Measurements from ENCODE around the gene MYH9.

The MYH9 gene

DNA sequence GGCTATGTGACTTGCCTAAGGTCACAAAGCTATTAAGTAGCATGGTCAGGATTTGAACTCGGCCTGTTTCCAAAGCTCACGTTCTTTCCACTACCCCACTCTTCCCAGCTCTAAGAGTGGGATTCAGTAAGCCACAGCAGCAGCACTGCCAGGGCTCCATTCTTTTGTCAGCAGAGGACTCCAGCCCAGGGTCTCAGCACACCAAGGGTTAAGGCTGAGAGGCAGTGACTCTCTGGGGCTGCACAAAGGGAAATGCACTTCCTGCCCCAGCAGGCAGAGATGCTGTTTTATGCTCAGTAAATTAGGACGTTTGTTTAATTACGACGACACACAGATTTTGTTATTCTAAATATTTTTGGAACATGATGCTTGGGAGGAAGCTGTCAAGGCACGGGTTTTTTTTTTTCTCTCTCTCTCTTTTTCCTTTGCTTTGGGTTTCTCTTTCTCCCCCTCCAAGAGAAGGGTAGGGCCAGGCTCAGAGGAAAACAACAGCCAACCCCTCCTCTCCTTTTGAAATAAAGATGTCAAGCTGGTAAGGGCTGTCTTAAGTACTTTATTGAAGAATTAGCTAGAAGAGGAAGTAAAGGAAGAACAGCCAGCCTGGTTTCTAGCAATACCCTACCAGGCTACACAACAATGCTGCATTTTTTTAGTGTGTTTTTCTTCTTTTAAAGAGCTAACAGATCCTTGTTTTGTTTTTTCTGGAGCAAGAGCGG, 2.8 kb downstream of the MYH9 start:
- peaks cover 82% of the 10 kb centered on the region for H3K79me2 ChIP-seq (ENCODE audit: low read length)
- H3K27me3 ChIP-seq (replicated peaks; ENCODE audit: insufficient read depth, low read length) = no peaks in the 10 kb centered on the region
- peak overlapping the region; percentile 92 for H3K4me3 ChIP-seq (ENCODE audit: low read length)
- H4K20me1 ChIP-seq (ENCODE audit: insufficient read depth, low read length) = peaks cover 9% of the 10 kb centered on the region; the same call in 1 of the 2 replicates
- peak overlapping the region; percentile 88 for H3K27ac ChIP-seq (ENCODE audit: low read length)
- peaks cover 49% of the 10 kb centered on the region for H3F3A ChIP-seq (ENCODE audit: insufficient read depth, low read length)
- no peaks in the 10 kb centered on the region for H3K9me2 ChIP-seq (replicated peaks; ENCODE audit: insufficient read depth, low read length)
- H3K4me2 ChIP-seq (ENCODE audit: low read depth, low read length) = peak overlapping the region; percentile 93
- no peak for TF ChIP-seq EZH2 (optimal IDR thresholded peaks at IDR 0.05; ENCODE audit: low read depth, low read length)
- no peaks in the 10 kb centered on the region for H3K9me3 ChIP-seq (replicated peaks; ENCODE audit: insufficient read depth, low read length)
- H3K4me1 ChIP-seq (ENCODE audit: low read length) = peaks cover 38% of the 10 kb centered on the region
- H2AFZ ChIP-seq (ENCODE audit: low read length) = no peak overlapping the region
- H3K36me3 ChIP-seq (replicated peaks; ENCODE audit: insufficient read depth, low read length) = peaks cover 8% of the 10 kb centered on the region; the same call in 1 of the 2 replicates
- H3K9ac ChIP-seq (ENCODE audit: low read length) = peak overlapping the region; percentile 76
- DNase-seq = peak; percentile 59

DNA sequence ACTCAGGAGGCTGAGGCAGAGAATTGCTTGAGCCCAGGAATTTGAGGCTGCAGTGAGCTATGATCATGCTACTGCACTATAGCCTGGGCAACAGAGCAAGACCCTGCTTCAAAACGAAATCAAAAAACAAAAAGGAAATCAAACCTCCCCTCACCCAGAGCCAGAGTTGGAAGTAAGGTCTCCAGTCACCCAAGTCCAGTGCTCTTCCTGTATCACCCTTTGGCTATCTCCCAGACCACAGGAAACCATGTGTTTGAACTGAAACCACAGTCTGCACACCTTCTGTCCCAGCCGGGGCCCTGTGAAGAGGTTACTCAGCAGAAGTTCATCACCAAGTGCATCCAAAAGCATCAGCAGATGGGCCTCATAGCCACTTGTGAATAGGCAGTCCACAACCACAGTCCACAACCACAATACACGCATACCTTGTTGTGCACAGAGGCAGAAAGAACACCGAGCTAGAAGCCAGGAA, 4.6 kb downstream of the MYH9 start:
- H3K9me2 ChIP-seq (replicated peaks; ENCODE audit: insufficient read depth, low read length) = no peaks in the 10 kb centered on the region
- peaks cover 47% of the 10 kb centered on the region for H3K4me1 ChIP-seq (ENCODE audit: low read length)
- H2AFZ ChIP-seq (ENCODE audit: low read length) = no peak overlapping the region
- no peak for TF ChIP-seq EZH2 (optimal IDR thresholded peaks at IDR 0.05; ENCODE audit: low read depth, low read length)
- TF ChIP-seq, protein P1, sequence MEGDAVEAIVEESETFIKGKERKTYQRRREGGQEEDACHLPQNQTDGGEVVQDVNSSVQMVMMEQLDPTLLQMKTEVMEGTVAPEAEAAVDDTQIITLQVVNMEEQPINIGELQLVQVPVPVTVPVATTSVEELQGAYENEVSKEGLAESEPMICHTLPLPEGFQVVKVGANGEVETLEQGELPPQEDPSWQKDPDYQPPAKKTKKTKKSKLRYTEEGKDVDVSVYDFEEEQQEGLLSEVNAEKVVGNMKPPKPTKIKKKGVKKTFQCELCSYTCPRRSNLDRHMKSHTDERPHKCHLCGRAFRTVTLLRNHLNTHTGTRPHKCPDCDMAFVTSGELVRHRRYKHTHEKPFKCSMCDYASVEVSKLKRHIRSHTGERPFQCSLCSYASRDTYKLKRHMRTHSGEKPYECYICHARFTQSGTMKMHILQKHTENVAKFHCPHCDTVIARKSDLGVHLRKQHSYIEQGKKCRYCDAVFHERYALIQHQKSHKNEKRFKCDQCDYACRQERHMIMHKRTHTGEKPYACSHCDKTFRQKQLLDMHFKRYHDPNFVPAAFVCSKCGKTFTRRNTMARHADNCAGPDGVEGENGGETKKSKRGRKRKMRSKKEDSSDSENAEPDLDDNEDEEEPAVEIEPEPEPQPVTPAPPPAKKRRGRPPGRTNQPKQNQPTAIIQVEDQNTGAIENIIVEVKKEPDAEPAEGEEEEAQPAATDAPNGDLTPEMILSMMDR (IDR thresholded peaks at IDR 0.05; ENCODE audit: low read length) = no peak
- no peak for TF ChIP-seq EZH2phosphoT487 (IDR thresholded peaks at IDR 0.05; ENCODE audit: low read length)
- H3F3A ChIP-seq (ENCODE audit: insufficient read depth, low read length) = peaks cover 65% of the 10 kb centered on the region
- peaks cover 15% of the 10 kb centered on the region; the same call in 1 of the 2 replicates for H4K20me1 ChIP-seq (ENCODE audit: insufficient read depth, low read length)
- H3K9me3 ChIP-seq (replicated peaks; ENCODE audit: insufficient read depth, low read length) = no peaks in the 10 kb centered on the region
- no peaks in the 10 kb centered on the region for H3K27me3 ChIP-seq (replicated peaks; ENCODE audit: insufficient read depth, low read length)
- DNase-seq = peak; percentile 97
- H3K4me2 ChIP-seq (ENCODE audit: low read depth, low read length) = peak overlapping the region; percentile 61
- H3K79me2 ChIP-seq (ENCODE audit: low read length) = peaks cover 92% of the 10 kb centered on the region
- peak overlapping the region; percentile 13; the same call in 1 of the 2 replicates for H3K4me3 ChIP-seq (ENCODE audit: low read length)
- peaks cover 13% of the 10 kb centered on the region for H3K36me3 ChIP-seq (replicated peaks; ENCODE audit: insufficient read depth, low read length)
- peak overlapping the region; percentile 58; the same call in 1 of the 2 replicates for H3K27ac ChIP-seq (ENCODE audit: low read length)
- H3K9ac ChIP-seq (ENCODE audit: low read length) = peak overlapping the region; percentile 33; the same call in 1 of the 2 replicates

DNA sequence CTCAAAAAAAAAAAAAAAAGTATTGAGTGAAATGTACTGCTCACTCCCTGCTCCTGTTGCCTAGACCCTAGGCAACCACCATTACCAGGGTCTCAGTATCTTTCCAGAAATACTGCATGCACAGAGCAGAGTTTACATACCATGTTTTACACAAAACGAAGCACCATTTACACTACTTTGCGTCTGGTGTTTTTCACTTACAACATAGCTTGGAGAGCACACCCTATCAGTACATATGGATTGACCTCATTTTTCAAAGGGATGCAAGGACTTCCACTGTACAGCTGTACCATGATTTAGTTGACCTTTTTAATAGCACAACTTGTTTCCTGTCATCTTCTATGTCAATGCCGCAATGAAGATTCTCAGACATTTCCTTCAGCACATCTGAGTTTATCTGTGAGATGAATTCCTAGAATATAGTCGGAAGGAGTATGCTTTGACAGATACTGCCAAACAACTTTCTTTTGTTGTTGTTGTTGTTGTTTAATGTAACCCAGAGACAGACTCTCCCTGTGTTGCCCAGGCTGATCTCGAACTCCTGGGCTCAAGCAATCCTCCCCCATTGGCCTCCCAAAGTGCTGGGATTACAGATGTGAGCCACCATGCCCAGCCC, 6.1 kb downstream of the MYH9 start:
- Histone ChIP-seq H3K27ac (ENCODE audit: low read length) (no peak overlapping the region; the same call in 1 of the 2 replicates), H2AFZ (ENCODE audit: low read length) (no peak overlapping the region), H3K36me3 (replicated peaks; ENCODE audit: insufficient read depth, low read length) (peaks cover 13% of the 10 kb centered on the region), H3K9ac (ENCODE audit: low read length) (no peak overlapping the region), H3K79me2 (ENCODE audit: low read length) (peaks cover 95% of the 10 kb centered on the region), H3K4me2 (ENCODE audit: low read depth, low read length) (peak overlapping the region; percentile 19), H4K20me1 (ENCODE audit: insufficient read depth, low read length) (peaks cover 15% of the 10 kb centered on the region; the same call in 1 of the 2 replicates), H3F3A (ENCODE audit: insufficient read depth, low read length) (peaks cover 71% of the 10 kb centered on the region), H3K9me3 (replicated peaks; ENCODE audit: insufficient read depth, low read length) (no peaks in the 10 kb centered on the region), H3K4me3 (ENCODE audit: low read length) (no peak overlapping the region), H3K27me3 (replicated peaks; ENCODE audit: insufficient read depth, low read length) (no peaks in the 10 kb centered on the region), H3K4me1 (ENCODE audit: low read length) (peaks cover 55% of the 10 kb centered on the region), H3K9me2 (replicated peaks; ENCODE audit: insufficient read depth, low read length) (no peaks in the 10 kb centered on the region)
- TF ChIP-seq, protein P1 (IDR thresholded peaks at IDR 0.05; ENCODE audit: low read length) = no peak
- TF ChIP-seq EZH2 (optimal IDR thresholded peaks at IDR 0.05; ENCODE audit: low read depth, low read length) = no peak
- TF ChIP-seq EZH2phosphoT487 (IDR thresholded peaks at IDR 0.05; ENCODE audit: low read length) = no peak
- DNase-seq = no peak
